Measurements from ENCODE around the gene CFLAR.

DNA sequence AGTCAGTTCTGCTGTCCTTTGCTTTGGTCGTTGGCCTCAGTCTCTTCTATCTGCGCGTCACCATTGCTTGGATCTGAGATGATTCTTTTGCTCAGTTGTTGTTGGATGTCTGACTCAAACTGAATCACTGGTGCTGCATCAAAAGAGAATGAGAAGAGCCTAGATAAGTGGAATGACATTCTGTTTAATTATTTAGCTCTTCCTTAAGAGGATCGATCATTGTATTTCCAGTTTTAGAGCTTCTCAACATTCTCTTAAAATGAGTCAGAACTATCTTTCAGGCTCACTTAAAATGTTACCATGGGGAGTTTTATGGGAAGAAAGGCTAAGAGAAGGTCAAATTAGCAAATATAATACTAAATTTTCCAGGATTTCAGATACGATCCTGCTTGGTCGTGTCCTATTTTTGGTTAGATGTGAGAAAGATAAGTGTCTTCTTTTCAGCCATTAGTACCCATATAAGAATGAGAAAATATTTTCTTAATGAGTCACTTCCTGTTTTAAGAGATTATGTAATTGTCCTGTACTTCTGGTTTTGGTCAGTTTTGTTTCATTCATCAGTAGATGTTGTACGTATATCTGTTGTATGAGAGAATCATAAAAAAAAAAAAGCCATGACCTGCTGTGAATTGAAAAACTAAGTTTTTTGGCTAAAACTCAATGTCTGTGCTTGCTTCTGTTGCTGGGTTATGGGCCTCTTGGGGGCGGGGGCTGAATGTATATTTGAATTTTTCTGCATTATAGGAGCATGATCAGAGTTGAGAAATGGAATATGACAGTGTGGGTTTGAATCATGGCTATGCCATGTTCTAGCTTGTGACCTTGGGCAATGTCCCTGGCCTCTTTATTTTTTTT lies 35.4 kb downstream of the CFLAR start:
- TF ChIP-seq POLR2A (IDR thresholded peaks at IDR 0.05) (no peak), EP300 (IDR thresholded peaks at IDR 0.05) (no peak), POLR2AphosphoS5 (IDR thresholded peaks at IDR 0.05) (peak; percentile 27)
- TF ChIP-seq, protein P1, sequence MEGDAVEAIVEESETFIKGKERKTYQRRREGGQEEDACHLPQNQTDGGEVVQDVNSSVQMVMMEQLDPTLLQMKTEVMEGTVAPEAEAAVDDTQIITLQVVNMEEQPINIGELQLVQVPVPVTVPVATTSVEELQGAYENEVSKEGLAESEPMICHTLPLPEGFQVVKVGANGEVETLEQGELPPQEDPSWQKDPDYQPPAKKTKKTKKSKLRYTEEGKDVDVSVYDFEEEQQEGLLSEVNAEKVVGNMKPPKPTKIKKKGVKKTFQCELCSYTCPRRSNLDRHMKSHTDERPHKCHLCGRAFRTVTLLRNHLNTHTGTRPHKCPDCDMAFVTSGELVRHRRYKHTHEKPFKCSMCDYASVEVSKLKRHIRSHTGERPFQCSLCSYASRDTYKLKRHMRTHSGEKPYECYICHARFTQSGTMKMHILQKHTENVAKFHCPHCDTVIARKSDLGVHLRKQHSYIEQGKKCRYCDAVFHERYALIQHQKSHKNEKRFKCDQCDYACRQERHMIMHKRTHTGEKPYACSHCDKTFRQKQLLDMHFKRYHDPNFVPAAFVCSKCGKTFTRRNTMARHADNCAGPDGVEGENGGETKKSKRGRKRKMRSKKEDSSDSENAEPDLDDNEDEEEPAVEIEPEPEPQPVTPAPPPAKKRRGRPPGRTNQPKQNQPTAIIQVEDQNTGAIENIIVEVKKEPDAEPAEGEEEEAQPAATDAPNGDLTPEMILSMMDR (IDR thresholded peaks at IDR 0.05): no peak
